Peyer's patch (tissue), 4 donors: Measurements from ENCODE around the gene NHSL1.

Experiments
- POLR2A ChIP-seq, 2 donors: fragments of 450-650 bp; IDR thresholded peaks; one replicate each; pipeline ENCODE4 v1.5.1; 2017; ENCODE audit warnings: antibody characterized with exemption in 2 of 2, mild to moderate bottlenecking in 2 of 2, moderate library complexity in 2 of 2
- TF ChIP-seq, protein P1 (sequence below), 6 experiments: fragments of 450-650 bp in 4 of 6; fragments of 200-600 bp in 2 of 6; sonication (generic) in 1 of 6; IDR thresholded peaks; one replicate each; pipeline ENCODE4 v1.5.1; 2017 to 2019; ENCODE audit warnings: antibody characterized with exemption in 6 of 6, mild to moderate bottlenecking in 3 of 6, moderate library complexity in 1 of 6

GRCh38 chr6:138518054-138518453, 18.8 kb upstream of the NHSL1 start:
- TF ChIP-seq, protein P1, sequence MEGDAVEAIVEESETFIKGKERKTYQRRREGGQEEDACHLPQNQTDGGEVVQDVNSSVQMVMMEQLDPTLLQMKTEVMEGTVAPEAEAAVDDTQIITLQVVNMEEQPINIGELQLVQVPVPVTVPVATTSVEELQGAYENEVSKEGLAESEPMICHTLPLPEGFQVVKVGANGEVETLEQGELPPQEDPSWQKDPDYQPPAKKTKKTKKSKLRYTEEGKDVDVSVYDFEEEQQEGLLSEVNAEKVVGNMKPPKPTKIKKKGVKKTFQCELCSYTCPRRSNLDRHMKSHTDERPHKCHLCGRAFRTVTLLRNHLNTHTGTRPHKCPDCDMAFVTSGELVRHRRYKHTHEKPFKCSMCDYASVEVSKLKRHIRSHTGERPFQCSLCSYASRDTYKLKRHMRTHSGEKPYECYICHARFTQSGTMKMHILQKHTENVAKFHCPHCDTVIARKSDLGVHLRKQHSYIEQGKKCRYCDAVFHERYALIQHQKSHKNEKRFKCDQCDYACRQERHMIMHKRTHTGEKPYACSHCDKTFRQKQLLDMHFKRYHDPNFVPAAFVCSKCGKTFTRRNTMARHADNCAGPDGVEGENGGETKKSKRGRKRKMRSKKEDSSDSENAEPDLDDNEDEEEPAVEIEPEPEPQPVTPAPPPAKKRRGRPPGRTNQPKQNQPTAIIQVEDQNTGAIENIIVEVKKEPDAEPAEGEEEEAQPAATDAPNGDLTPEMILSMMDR (IDR thresholded peaks at IDR 0.05) = no peak
- no peak for TF ChIP-seq POLR2A (IDR thresholded peaks at IDR 0.05)
